DMS79 treated with DMSO at 0.1 percent for 48 hours (cell line): Measurements from ENCODE around the gene KRTAP25-1.

Experiments used
- DNase-seq: peaks from one replicate; lab custom pipeline; 2025; lab: John Stamatoyannopoulos, UW

Gene KRTAP25-1, protein sequence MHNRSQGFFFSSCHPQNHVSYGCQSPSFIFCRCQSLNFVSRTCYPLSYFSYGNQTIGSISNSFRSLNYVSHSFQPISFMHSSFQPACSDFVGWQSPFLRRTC

DNA sequence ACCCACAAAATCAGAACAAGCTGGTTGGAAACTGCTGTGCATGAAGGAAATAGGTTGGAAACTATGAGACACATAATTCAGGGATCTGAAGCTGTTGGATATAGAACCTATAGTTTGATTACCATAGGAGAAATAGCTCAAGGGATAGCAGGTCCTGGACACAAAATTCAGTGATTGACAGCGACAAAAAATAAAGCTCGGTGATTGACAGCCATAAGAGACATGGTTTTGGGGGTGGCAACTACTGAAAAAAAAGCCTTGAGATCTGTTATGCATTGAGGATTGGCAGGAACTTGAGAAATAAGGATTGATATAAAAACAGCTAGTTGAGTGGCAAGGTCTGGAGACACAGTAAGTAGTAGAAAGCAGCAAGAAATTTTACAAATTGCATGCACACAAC lies at the start of gene KRTAP25-1:
TSS of gene KRTAP25-1 (minus strand) at position 300 of the 400 bp plus-strand sequence. CDS start at position 276, 24 bp downstream.
- no peak for DNase-seq

- no peak for DNase-seq
Measured at GRCh38 chr21:30338717-30339116, 49.4 kb upstream of the KRTAP25-1 start.

DNA sequence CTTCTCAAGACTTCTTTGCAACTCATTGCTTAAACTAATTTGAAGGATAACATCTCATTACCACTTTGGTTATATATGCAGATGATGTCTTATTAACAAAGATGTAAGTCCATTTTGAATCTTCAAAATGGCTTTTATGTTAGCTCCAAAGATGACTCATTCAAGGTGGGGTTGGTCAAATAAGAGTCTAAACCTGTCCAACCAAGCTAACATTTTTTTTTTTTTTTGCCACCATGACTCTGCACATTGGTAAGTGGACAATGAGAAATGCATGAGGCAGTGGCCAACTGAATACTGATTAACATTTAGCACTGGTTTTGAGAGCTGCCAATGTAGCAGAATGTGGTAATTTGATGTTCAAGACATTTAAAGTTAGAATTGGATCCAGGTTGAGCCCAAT lies 48.5 kb upstream of the KRTAP25-1 start:
- no peak for DNase-seq

DNA sequence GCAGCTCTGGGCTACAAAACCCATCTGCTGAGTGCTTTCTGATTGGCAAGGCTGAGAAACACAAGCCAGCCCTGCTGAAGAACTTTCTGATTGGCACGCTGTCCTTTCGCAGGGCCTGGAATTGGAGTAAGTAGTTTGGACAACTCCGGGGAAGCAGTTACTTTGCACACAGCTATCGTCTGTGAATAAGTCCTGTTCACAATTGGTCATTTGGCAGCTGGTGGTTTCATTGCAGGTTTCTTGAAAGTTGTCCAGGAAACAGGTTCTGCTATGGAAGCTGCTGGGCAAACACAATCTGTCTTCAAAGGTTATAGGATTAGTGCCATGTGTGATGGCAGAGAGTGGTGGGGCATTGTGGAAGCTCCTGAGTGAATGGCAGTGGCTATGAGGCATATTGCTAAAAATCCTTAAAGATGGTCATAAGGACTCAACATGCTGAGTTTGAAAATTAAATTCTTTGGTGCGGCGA lies 48.0 kb upstream of the KRTAP25-1 start, which contains the start of gene KRTAP27-1:
TSS of gene KRTAP27-1 (minus strand) at position 419 of the 469 bp plus-strand sequence. CDS start at position 393, 26 bp downstream.
- DNase-seq, result no peak

GRCh38 chr21:30336596-30336995 lies 47.3 kb upstream of the KRTAP25-1 start:
- no peak for DNase-seq

- DNase-seq, result no peak
Measured at GRCh38 chr21:30333736-30334135, 44.4 kb upstream of the KRTAP25-1 start.

DNA sequence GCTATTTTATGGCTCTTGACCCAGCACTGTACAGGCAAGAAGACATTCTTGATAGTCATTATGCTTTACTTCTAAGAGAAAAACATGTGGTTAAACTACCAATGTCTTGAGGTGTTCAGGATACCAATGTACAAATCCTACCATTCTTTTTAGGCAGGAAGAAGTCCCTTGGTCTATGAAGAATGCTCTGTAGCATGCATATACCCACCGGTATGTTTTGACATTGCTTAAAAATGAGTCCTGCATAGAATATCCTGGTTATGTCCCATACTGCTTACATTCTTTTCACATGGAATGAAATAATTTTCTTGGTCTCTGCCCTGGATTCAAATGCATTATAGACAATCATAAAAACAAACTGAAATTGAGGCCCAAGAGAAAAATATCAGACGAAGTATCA lies 43.4 kb upstream of the KRTAP25-1 start:
- no peak for DNase-seq

DNA sequence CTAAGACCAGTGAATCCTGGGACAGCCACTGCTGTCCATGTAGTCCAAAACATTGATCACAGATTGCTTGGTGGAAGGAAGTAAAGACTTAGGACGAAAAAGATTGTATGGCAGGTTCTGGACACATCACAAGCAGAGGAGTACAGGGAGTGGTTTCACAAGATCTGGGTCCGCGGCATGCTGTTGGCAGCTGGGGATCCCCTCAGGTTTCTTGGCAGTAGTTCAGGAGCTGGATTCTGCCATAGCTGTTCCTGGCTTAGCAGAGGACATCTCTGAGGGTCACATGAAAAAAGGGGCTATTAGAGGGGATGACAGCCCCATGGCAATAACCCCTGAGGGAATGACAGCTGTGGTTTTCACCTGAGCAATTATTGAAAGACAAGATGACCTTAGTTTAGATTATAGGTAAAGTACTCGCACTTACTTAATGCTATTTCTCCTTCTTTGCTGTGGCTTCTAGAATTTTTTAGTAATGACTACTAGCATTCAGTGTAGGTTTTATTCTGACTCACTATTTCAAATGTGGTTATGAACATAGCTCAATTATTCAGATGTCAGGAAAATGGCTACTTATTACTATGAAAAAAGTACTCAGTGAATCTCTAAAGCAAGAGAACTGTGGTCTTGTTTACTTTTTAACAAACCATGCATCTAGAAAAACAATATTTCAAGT lies 40.0 kb upstream of the KRTAP25-1 start:
- no peak for DNase-seq

DNA sequence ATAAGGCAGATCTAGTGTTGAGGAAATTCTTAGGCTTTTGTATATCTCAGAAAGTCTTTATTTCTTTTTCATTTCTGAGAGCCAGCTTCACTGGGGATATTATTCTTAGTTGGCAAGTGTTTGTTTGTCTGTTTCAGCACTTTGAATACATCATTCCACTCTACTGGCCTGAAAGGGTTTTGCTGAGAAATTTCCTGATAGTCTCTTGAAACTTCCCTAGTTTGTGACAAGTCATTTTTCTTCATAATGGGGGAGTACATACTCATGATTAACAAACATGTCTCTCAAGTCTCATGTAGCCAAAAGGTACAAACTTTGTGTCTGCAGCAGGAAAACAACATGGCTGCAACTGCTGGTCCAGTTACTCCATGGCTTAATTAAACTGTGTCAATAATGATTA lies 37.1 kb upstream of the KRTAP25-1 start:
- no peak for DNase-seq

GRCh38 chr21:30320215-30320614 lies 30.9 kb upstream of the KRTAP25-1 start, which contains the start of gene KRTAP26-1:
Gene KRTAP26-1 (minus strand): TSS chr21:30320315. CDS start chr21:30320035, 280 bp downstream.
- no peak for DNase-seq

- DNase-seq, result no peak
Measured at GRCh38 chr21:30315701-30316100, 26.4 kb upstream of the KRTAP25-1 start.

DNA sequence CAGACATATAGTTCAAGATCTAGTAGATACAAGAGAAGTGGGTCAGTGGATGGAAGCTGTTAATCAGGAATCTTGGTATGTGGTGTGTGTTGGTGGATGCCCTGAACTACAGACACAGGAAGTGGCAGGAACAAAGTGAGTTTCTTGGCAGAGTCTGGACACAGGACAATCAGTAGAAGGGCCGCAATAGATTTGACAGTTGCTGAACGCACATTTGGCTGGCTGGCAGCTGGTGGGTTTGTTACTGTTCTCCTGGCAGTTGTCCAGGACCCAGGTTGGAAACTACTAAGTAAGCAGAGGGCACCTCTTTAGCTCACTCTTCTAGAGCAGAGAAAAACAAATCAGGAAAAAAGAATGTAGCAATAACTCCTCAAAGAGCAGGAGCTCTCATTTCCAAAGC lies 17.6 kb upstream of the KRTAP25-1 start:
- no peak for DNase-seq

- DNase-seq, result no peak
Measured at GRCh38 chr21:30305136-30305535, 15.8 kb upstream of the KRTAP25-1 start.

DNA sequence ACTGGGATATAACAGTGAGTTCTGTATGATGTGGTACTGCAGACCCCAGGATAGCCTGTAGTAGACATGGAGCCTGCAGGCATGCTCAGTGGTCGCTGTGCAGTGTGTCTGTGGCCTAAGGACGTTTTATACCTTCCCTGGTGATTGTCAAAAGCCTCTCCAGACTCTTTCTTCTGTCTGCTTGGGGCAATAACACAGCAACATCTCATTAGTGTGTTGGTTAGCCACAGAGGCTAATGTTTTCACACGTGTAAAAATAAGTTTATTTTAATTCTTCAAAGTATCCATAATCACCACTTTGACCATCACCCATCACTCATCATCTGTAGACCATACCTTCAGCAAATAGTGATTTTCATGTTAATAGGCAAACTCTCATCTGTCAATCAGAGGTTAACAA lies 6.5 kb downstream of the KRTAP25-1 start, which contains the start of gene KRTAP24-1:
TSS of gene KRTAP24-1 (minus strand) at position 101 of the 400 bp plus-strand sequence. CDS start at position 83, 18 bp downstream.
- DNase-seq, result no peak

DNA sequence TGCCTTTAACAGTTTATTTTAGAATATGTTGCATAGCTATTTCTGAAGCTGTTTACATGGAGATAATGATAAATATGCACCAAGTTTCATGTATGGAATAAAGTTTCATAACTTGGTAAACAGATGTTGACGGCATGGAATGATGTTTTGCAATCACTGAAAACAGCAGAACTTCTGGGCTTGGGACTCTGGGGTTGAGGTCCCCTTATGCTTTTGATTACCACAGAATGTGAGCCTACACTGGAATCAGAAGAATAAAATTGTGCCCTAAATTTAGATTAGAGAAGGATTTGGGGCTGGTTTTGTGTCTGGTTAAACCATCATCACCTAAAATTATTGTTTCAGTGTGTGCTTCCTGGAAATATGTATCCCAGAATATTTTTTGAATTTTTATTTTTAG lies 17.7 kb downstream of the KRTAP25-1 start:
- no peak for DNase-seq

DNA sequence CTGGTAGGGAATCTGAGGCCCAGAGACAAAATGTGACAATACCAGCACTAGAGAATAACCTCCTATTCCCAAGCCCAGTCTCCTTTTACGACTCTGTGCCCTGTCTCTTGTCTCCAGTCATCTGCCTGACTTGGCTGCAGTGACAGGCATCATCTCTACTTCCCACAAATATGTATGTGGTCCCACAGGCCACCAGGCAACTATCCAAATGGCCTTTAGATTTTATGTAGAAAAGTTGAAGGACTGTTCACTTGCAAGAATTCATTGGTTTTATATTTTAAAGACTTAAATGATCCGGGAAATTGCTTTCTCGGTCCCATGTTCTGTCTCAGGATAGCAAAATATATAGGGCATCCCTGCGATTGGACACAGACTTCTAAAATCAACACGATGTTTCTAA lies 18.2 kb downstream of the KRTAP25-1 start:
- DNase-seq, result no peak

DNA sequence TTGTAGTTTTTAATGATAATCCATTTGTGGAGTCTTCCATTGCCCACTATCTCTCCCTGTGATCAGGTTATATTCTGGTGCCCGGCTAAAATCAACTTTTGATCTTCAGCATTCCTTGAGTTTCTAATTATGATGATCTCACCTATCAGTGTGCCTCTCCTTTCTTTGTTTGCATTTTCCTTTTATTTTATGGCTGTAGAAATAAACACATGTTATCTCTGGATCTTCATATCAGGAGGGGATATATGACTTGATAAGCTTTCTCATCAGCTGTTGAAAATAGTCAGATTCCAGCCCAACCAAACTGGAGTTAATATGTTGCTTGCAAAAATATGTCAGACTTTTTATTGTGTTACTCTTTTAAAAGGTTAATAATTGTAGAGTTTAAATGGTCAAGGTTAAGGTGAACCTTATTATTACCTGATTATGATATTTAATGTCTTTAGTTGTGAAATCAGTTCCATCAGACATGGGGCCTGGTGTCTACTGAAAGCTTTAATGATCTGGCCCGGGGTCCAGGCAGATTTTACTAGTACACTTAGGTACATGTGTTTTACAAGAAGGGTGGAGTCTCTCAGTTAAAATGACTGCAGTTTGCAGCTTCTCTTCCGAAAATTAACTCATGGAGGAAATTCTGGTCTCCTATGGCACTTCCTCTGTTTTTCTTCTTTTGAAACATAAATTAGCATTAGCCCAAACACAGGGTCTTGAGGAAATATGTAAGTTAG lies 19.3 kb downstream of the KRTAP25-1 start:
- no peak for DNase-seq

- no peak for DNase-seq
Measured at GRCh38 chr21:30268608-30269197, 20.6 kb downstream of the KRTAP25-1 start.

GRCh38 chr21:30257773-30258172 lies 31.5 kb downstream of the KRTAP25-1 start:
- no peak for DNase-seq

DNA sequence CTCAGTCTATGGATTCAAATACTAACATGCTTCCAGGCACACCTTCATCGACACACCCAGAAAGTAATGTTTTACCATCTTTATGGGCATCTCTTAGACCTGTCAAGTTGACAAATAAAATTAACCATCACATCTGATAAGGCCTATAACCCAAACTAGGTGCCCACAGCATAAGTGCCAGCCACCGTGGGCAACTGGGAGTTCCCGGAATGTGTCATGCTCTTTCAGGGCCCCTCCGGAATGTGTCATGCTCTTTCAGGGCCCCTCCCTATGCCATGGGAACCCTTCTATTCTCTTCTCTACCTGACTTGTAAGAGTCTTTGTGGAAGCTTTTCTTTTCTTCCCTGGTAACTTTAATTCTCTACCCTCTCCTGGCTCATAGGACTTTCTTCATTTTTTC lies 33.2 kb downstream of the KRTAP25-1 start:
- DNase-seq, result no peak

DNA sequence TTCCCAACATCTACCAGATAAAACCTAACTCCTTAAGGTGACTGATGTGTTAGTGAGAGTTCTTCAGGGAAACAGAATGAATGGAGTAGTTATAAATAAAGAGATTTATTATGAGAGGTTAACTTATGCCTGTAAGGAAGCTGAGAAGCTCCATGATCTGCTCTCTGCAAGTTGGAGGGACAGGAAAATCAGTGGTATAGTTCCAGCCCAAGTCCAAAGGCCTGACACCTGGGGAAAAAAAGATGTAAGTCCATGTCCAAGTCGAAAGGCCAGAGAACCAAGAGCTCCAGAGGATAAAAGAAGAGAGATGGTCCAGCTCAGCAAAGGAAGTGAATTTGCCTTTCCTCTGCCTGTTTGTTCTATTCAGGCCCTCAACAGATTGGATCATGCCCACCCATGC lies 33.6 kb downstream of the KRTAP25-1 start:
- no peak for DNase-seq

- no peak for DNase-seq
Measured at GRCh38 chr21:30251781-30252180, 37.5 kb downstream of the KRTAP25-1 start.
